GM10266 (cell line): ENCODE results near the gene SCRN1.

ENCODE experiments used
- DNase-seq: peaks from one replicate; pipeline ENCODE4 v3.0.0; 2012; ENCODE audit errors: extremely low spot score
- TF ChIP-seq, protein P1 (sequence below): IDR thresholded peaks from 2 replicates; pipeline ENCODE4 v1.5.1; 2012; ENCODE audit warnings: mild to moderate bottlenecking, low read depth; ENCODE audit not compliant: control insufficient read depth, insufficient read depth; ENCODE audit errors: missing control alignments

The SCRN1 gene

DNA sequence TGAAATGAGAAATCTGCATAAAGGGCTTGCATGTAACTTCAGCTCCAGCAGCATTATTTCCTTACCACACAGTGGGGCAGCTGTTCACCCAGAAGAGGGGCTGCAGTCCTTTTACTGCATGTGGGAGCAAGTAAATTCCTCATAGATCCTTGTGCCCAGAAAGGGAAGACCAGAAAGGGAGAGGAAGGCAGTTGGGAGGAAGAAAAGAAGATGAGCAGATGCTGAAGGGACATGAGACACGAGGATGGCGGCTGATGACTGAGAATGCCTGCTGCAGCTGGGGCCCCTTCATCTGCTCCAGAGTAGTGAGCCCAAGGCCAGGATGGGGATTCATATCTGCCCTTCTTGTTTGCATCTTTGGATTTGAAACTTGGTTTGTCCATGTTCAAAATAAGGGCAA is 102.8 kb downstream of the SCRN1 start:
- TF ChIP-seq, protein P1, sequence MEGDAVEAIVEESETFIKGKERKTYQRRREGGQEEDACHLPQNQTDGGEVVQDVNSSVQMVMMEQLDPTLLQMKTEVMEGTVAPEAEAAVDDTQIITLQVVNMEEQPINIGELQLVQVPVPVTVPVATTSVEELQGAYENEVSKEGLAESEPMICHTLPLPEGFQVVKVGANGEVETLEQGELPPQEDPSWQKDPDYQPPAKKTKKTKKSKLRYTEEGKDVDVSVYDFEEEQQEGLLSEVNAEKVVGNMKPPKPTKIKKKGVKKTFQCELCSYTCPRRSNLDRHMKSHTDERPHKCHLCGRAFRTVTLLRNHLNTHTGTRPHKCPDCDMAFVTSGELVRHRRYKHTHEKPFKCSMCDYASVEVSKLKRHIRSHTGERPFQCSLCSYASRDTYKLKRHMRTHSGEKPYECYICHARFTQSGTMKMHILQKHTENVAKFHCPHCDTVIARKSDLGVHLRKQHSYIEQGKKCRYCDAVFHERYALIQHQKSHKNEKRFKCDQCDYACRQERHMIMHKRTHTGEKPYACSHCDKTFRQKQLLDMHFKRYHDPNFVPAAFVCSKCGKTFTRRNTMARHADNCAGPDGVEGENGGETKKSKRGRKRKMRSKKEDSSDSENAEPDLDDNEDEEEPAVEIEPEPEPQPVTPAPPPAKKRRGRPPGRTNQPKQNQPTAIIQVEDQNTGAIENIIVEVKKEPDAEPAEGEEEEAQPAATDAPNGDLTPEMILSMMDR = no peak
- no peak for DNase-seq

DNA sequence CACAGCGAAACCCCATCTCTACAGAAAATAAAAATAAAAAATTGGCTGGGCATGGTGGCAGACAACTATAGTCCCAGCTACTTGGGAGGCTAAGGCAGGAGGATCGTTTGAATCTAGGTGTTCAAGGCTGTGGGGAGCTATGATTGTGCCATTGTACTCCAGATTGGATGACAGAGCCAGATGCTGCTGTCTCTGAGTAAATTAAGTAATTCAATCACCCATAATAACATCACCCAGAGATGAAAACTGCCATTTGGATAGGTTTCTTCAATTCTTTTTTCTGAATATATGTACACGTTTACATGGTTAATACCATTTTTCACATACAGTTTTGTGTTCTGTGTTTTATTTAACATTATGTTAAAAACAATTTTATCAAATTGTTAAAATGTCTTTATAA is 104.0 kb downstream of the SCRN1 start:
- TF ChIP-seq, protein P1 = no peak
- no peak for DNase-seq

DNA sequence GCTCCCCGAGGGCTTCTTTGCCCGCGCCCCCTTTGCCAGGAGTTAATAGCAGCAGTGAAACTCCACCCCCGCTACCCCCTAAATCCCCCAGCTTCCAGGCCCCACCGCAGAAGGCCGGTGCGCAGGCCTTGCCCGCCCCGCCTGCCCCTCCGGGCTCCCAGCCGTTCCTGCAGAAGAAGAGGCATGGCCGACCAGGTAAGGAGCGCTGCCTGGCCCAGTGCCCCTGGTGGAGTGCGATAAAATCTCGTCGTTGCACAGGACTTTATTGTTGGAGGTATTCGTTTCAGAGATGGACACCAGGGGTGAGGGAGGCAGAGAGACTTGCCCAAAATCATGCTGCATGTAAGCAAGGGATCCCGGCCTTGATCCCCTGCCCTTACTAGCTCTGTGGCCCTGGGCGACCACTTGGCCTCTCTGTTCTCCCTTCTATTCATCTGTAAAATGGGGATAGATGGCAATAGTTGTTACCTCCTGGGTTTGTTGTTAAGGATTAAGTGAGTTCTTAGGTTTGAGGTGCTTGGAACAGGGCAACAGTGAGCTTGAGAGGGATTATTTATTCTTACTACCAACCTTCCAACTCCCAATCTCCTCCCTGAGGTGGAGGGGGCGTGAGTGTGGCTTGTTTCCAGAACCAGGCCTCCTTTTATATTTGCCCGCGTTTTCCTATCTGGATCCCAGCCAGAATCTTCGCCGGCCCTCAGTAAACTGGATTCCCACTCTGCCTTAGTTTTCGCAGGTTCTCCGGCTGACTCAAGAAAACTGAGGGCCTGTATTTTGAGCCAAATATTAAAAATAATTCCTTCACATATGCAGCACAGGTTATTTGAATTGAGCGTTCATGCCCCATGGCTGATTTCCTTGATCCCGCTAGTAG is 105.0 kb downstream of the SCRN1 start:
- DNase-seq = no peak
- TF ChIP-seq, protein P1 = no peak

GRCh38 chr7:29883462-29884398 is 105.9 kb downstream of the SCRN1 start:
- TF ChIP-seq, protein P1 = no peak
- DNase-seq = no peak

- no peak for DNase-seq
- TF ChIP-seq, protein P1 = no peak
Observed at GRCh38 chr7:29882481-29882880, 107.1 kb downstream of the SCRN1 start.

DNA sequence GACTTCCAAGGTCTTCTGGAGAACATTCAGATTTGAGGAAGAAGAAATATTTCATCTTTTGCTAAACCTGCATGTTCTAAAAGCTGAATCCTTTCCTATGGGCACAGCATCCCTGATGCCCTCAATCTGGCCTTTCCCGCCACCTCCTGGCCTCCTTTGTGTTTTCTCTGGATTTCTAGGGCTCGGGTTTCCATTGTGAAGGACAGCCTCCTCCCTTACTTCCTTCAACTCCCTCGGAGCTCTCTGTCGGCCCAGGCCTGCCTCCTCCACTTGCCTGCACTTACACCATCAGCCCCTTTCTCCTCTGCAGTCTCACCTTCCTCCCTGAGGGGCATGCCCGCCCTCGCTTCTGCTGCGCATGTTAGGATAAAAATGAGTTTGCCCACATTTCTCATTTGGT is 107.9 kb downstream of the SCRN1 start:
- DNase-seq = no peak
- TF ChIP-seq, protein P1 = no peak
